Measurements from ENCODE around the gene ADGRE2.

Gene ADGRE2

DNA sequence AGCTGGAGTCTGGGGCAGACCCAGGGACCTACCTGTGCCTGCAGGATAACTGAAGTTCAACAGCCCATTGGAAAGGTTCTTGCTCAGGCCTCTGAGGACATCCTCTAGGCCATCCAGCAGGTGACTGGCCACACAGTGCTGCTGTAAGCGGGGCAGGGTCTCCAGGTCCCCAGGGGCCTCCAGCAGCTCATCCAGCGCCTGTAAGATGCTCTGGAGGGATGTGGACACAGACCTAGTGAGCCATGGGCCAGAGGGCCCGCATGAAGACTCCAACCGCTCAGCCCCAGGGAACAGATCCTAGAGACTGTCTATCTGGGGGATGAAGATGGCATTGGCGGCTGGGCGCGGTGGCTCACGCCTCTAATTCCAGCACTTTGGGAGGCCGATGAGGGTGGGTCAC lies 14.0 kb downstream of the ADGRE2 start:
- H3K9me3 Mint-ChIP-seq: peaks cover 14% of the 10 kb centered on the region
- H3K27me3 Mint-ChIP-seq (ENCODE audit: low read depth): peaks cover 8% of the 10 kb centered on the region
- H3K4me3 Mint-ChIP-seq: no peak overlapping the region
- H3K4me1 Mint-ChIP-seq: no peaks in the 10 kb centered on the region
- TF ChIP-seq, protein P1, sequence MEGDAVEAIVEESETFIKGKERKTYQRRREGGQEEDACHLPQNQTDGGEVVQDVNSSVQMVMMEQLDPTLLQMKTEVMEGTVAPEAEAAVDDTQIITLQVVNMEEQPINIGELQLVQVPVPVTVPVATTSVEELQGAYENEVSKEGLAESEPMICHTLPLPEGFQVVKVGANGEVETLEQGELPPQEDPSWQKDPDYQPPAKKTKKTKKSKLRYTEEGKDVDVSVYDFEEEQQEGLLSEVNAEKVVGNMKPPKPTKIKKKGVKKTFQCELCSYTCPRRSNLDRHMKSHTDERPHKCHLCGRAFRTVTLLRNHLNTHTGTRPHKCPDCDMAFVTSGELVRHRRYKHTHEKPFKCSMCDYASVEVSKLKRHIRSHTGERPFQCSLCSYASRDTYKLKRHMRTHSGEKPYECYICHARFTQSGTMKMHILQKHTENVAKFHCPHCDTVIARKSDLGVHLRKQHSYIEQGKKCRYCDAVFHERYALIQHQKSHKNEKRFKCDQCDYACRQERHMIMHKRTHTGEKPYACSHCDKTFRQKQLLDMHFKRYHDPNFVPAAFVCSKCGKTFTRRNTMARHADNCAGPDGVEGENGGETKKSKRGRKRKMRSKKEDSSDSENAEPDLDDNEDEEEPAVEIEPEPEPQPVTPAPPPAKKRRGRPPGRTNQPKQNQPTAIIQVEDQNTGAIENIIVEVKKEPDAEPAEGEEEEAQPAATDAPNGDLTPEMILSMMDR (IDR thresholded peaks at IDR 0.05; ENCODE audit: unreplicated experiment in 3 of 3): no peak
- H3K36me3 Mint-ChIP-seq (ENCODE audit: low read depth): no peaks in the 10 kb centered on the region
- no peak overlapping the region for H3K27ac Mint-ChIP-seq

DNA sequence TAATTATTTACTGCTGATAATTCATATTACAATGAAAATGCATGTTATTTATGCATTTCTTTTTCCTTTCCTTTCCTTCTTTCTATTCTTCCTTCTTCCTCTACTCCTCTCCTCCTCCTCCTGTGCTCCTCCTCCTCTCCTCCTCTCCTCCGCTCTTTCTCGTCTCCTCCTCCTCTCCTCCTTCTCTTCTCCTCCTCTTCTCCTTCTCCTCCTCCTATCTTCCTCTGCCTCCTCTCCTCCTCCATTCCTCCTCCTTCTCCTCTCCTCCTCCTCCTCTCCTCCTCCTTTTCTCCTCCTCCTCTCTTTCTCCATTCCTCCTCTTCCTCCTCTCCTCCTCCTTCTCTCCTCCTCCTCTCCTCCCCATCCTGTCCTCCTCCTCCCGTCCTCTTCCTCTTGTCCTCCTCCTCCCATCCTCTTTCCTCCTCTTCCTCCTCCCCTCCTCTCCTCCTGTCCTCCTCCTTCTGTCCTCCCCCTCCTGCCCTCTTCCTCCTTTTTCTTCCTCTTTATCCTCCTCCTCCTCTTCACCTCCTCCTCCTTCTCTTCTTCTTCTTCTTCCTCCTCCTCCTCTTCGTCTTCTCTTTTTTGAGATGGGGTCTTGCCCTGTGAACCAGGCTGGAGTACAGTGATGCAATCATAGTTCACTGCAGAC lies 14.7 kb downstream of the ADGRE2 start:
- H3K4me3 Mint-ChIP-seq: no peak overlapping the region
- H3K27ac Mint-ChIP-seq: no peak overlapping the region
- H3K9me3 Mint-ChIP-seq: peaks cover 14% of the 10 kb centered on the region
- H3K4me1 Mint-ChIP-seq: no peaks in the 10 kb centered on the region
- TF ChIP-seq, protein P1 (IDR thresholded peaks at IDR 0.05; ENCODE audit: unreplicated experiment in 3 of 3): no peak
- no peaks in the 10 kb centered on the region for H3K36me3 Mint-ChIP-seq (ENCODE audit: low read depth)
- H3K27me3 Mint-ChIP-seq (ENCODE audit: low read depth): peaks cover 12% of the 10 kb centered on the region

DNA sequence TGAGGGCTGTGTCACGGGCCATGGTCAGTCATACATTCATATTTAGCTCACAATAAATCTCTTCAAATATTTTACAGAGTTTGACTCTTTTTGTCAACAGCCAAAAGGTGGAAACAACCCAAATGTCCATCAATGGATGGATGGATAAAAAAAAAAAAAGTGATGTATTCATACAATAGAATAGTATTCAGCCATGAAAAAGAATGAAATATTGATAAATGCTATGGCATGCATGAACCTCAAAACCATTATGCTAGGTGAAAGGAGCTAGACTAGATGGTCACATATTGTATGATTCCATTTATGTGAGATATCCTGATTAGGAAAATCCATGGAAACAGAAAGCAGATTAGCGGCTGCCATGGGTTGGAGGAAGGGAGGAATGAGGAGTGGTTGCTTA lies 16.2 kb downstream of the ADGRE2 start:
- Mint-ChIP-seq H3K4me1 (no peaks in the 10 kb centered on the region), H3K27ac (no peak overlapping the region), H3K4me3 (no peak overlapping the region), H3K36me3 (ENCODE audit: low read depth) (no peaks in the 10 kb centered on the region), H3K9me3 (peaks cover 16% of the 10 kb centered on the region), H3K27me3 (ENCODE audit: low read depth) (peaks cover 18% of the 10 kb centered on the region)
- TF ChIP-seq, protein P1 (IDR thresholded peaks at IDR 0.05; ENCODE audit: unreplicated experiment in 3 of 3): no peak

DNA sequence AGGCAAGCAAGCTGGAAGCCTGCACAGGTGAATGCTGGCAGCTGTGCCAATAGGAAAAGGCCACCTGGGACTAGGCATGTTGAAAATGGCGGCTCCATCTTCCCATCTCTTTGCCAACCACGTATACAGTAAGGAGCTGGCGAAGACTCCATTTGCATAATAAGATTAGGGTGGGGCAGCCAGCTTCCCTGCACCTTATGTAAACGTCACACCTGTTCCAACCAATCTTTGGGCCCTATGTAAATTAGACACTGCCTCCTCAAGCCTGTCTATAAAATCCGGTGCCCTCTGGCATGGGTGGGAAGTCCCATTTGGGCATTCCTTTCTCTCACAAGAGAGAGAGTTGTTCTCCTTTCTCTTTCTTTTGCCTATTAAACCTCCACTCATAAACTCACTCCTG lies 16.8 kb downstream of the ADGRE2 start:
- Mint-ChIP-seq H3K27me3 (ENCODE audit: low read depth) (peaks cover 18% of the 10 kb centered on the region), H3K4me3 (no peak overlapping the region), H3K36me3 (ENCODE audit: low read depth) (no peaks in the 10 kb centered on the region), H3K9me3 (peaks cover 16% of the 10 kb centered on the region), H3K4me1 (no peaks in the 10 kb centered on the region), H3K27ac (no peak overlapping the region)
- TF ChIP-seq, protein P1 (IDR thresholded peaks at IDR 0.05; ENCODE audit: unreplicated experiment in 3 of 3): no peak

DNA sequence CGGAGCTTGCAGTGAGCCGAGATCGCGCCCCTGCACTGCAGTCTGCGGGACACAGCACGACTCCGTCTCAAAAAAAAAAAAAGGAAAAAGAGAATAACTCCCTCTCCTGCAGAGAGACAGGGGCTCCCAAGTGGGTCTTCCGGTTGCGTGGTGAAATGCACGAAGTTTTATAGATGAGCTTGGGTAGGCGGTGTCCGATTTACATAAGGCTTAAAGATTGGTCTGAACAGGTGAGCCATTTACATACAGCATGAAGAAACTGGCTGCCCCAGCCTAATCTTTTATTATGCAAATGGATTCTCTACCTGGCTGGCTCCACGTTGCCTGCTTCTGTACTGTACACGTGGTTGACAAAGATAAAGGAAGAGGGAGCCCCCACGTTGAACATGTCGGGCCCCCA lies 19.5 kb downstream of the ADGRE2 start:
- TF ChIP-seq, protein P1 (IDR thresholded peaks at IDR 0.05; ENCODE audit: unreplicated experiment in 3 of 3): no peak
- no peaks in the 10 kb centered on the region for H3K36me3 Mint-ChIP-seq (ENCODE audit: low read depth)
- no peak overlapping the region for H3K27ac Mint-ChIP-seq
- H3K27me3 Mint-ChIP-seq (ENCODE audit: low read depth): peaks cover 18% of the 10 kb centered on the region
- H3K4me3 Mint-ChIP-seq: peak overlapping the region in 2 of 3 experiments; percentile 28 to 32
- H3K9me3 Mint-ChIP-seq: peaks cover 12% of the 10 kb centered on the region
- H3K4me1 Mint-ChIP-seq: no peaks in the 10 kb centered on the region

DNA sequence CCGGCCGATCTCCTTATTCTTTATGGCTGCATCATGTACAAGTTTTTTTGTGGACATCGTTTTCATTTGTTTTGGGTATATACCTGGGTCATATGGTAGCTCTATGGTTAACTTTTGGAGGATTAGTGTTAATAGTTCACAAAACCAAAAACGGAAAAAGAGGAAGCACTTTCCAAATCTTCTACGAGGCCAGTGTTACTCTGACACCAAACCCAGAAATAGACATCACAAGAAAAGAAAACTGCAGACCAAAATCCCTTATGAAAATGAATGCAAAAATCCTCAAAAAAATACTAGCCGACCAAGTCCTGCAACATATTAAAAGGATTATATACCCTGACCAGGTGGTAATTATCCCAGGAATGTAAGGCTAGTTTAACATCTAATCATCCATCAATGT lies 29.8 kb downstream of the ADGRE2 start:
- H3K9me3 Mint-ChIP-seq: peaks cover 7% of the 10 kb centered on the region
- peaks cover 3% of the 10 kb centered on the region for H3K27me3 Mint-ChIP-seq (ENCODE audit: low read depth)
- H3K36me3 Mint-ChIP-seq (ENCODE audit: low read depth): no peaks in the 10 kb centered on the region
- no peak overlapping the region for H3K4me3 Mint-ChIP-seq
- H3K27ac Mint-ChIP-seq: no peak overlapping the region
- no peaks in the 10 kb centered on the region for H3K4me1 Mint-ChIP-seq
- TF ChIP-seq, protein P1 (IDR thresholded peaks at IDR 0.05; ENCODE audit: unreplicated experiment in 3 of 3): no peak

Measured in nephron (organoid).